K562 (cell line): Measurements from ENCODE around the gene BIRC5. TPM values are rescaled to one million over a fixed set of nuclear protein-coding genes. Genes with fewer than 3 reads are reported as not detected.

Experiments used
- ATAC-seq: fragments of 200-7000 bp; cut with Tn5 transposase; 3 replicates; pipeline ENCODE4 v1.9.1; 2020; ENCODE audit warnings: moderate library complexity
- BruUV-seq: library from RNA; stranded (reverse); fragments of 400-500 nt; replicated peaks from 2 replicates; lab custom pipeline; 2021; lab: Mats Ljungman, UMichigan
- CTCF ChIA-PET: fragments of 300-600 bp; formaldehyde crosslinking; extraction: SDS; loops from one replicate; lab custom pipeline; 2021; ENCODE audit warnings: low intra/inter-chr PET ratio; lab: Yijun Ruan, JAX
- POLR2A ChIA-PET: fragments of 300-600, 350-650 bp; sonication (Branson Sonifier 250); formaldehyde crosslinking; extraction: SDS; loops from one replicate; lab custom pipeline; 2021; ENCODE audit warnings: antibody characterized with exemption, inconsistent platforms; lab: Yijun Ruan, JAX
- DNase-seq, 4 experiments: peaks; one replicate each; pipeline versions ENCODE4 v3.0.0 to v3.0.0-alpha.2; 2011 to 2018; ENCODE audit warnings: low spot score in 3 of 4, mixed read lengths in 3 of 4; ENCODE audit errors: extremely low read depth in 1 of 4
- FAIRE-seq: peaks from 2 replicates; lab custom pipeline; 2011; peaks lifted over from hg19 to GRCh38; lab: Jason Lieb, UNC
- H2AFZ ChIP-seq: 2 replicates; pipeline ENCODE4 v1.6.0; 2011; ENCODE audit warnings: low read depth, low read length, control low read depth, inconsistent platforms
- H3K27ac ChIP-seq: fragments of 200-600 bp; 3 replicates; pipeline ENCODE4 v1.8.0; 2011; ENCODE audit warnings: low read depth, mild to moderate bottlenecking, control low read depth, inconsistent platforms, low read length, moderate library complexity, mixed read lengths; ENCODE audit errors: extremely low read depth
- H3K27me3 ChIP-seq, 2 experiments: fragments of 300-600 bp in 1 of 2; 2 replicates in 1 of 2; 3 replicates in 1 of 2; pipeline versions ENCODE4 v1.6.0 to v1.8.0; 2011; ENCODE audit warnings: inconsistent platforms in 2 of 2, low read length in 2 of 2, mild to moderate bottlenecking in 1 of 2, mixed read lengths in 1 of 2, moderate library complexity in 1 of 2; ENCODE audit not compliant: control insufficient read depth in 2 of 2, insufficient read depth in 2 of 2
- H3K36me3 ChIP-seq: fragments of 300-600 bp; 3 replicates; pipeline ENCODE4 v1.8.0; 2011; ENCODE audit warnings: mild to moderate bottlenecking, low read length, inconsistent platforms; ENCODE audit not compliant: control insufficient read depth, insufficient read depth
- H3K4me1 ChIP-seq, 2 experiments: fragments of 200-600 bp in 1 of 2; replicated peaks in 1 of 2; 2 replicates in 1 of 2; 3 replicates in 1 of 2; pipeline versions ENCODE4 v1.5.1 to v1.8.0; 2011; ENCODE audit warnings: inconsistent platforms in 2 of 2, low read length in 2 of 2, mild to moderate bottlenecking in 1 of 2, mixed read lengths in 1 of 2, moderate library complexity in 1 of 2; ENCODE audit not compliant: control insufficient read depth in 2 of 2, insufficient read depth in 2 of 2
- H3K4me2 ChIP-seq: 2 replicates; pipeline ENCODE4 v1.6.1; 2011; ENCODE audit warnings: low read length, control low read depth, inconsistent platforms, mixed read lengths; ENCODE audit not compliant: insufficient read depth
- H3K4me3 ChIP-seq: fragments of 200-600 bp; sonication (generic), shearing (Covaris generic); 2 replicates; pipeline ENCODE4 v1.5.1; 2016; ENCODE audit warnings: control low read depth, inconsistent platforms
- H3K79me2 ChIP-seq: fragments of 200-600 bp; 3 replicates; pipeline ENCODE4 v1.8.0; 2011; ENCODE audit warnings: low read length, inconsistent platforms; ENCODE audit not compliant: control insufficient read depth, insufficient read depth
- H3K9ac ChIP-seq, 2 experiments: 2 replicates each; pipeline versions ENCODE4 v1.6.0 to v1.6.1; 2011; ENCODE audit warnings: low read depth in 2 of 2, low read length in 2 of 2, control low read depth in 1 of 2, inconsistent platforms in 1 of 2, mild to moderate bottlenecking in 1 of 2, mixed read lengths in 1 of 2; ENCODE audit not compliant: insufficient read depth in 1 of 2
- H3K9me1 ChIP-seq: one replicate; pipeline ENCODE4 v1.6.0; 2011; ENCODE audit warnings: inconsistent platforms, mild to moderate bottlenecking, low read length, moderate library complexity; ENCODE audit not compliant: control insufficient read depth, insufficient read depth
- H3K9me3 ChIP-seq: replicated peaks from 2 replicates; pipeline ENCODE4 v1.5.1; 2011; ENCODE audit warnings: low read depth, low read length, inconsistent platforms; ENCODE audit not compliant: control insufficient read depth, insufficient read depth
- H4K20me1 ChIP-seq: replicated peaks from 2 replicates; pipeline ENCODE4 v1.6.1; 2011; ENCODE audit warnings: low read length, inconsistent platforms, mixed read lengths; ENCODE audit not compliant: control insufficient read depth, insufficient read depth
- DEAF1 ChIP-seq: fragments of 450-650 bp; formaldehyde crosslinking; IDR thresholded peaks from 2 replicates; pipeline ENCODE4 v1.4.0; 2020; ENCODE audit warnings: mild to moderate bottlenecking, moderate library complexity
- WGBS: fragments of 100-300 bp; shearing (Covaris generic); methylation state at CpG from one replicate; pipeline ENCODE4 v1.1.6; 2016; ENCODE audit warnings: low coverage, mixed read lengths; ENCODE audit not compliant: insufficient coverage; ENCODE audit errors: missing lambda C conversion rate; 5-methylcytosine and 5-hydroxymethylcytosine counted together
- in situ Hi-C: fragments of 300-500 bp; cut with MboI; formaldehyde crosslinking; loops from 4 replicates; pipeline ENCODE4 v1.15.0; 2018; ENCODE audit warnings: inconsistent platforms, mixed read lengths
- intact Hi-C: fragments of 100-400 bp; cut with micrococcal nuclease; formaldehyde crosslinking; loops from 2 replicates; pipeline ENCODE4 v1.14.2; 2022
- polyA plus RNA-seq, 8 experiments: library from polyadenylated mRNA; depleted of rRNA in 4 of 8; stranded (reverse) in 5 of 8; unstranded in 3 of 8; fragments of >200 nt; fragmentation: Nextera tagmentation in 2 of 8; fragmentation: Illumina TruSeq in 1 of 8; extraction: Ambion mirVana in 2 of 8; extraction: Trizol in 1 of 8; gene quantifications; 2 replicates each; pipeline versions ENCODE4 v1.2.1 to v1.2.3, GENCODE V29; 2011 to 2014; ENCODE audit warnings: inconsistent platforms in 1 of 8, missing spikeins in 1 of 8
- total RNA-seq, 7 experiments: library from RNA; depleted of rRNA in 6 of 7; stranded (reverse); fragments of >200 nt in 6 of 7; fragmentation: Illumina TruSeq in 2 of 7; extraction: Trizol in 2 of 7; gene quantifications; 2 replicates each; pipeline versions ENCODE4 v1.2.1 to v1.2.3, GENCODE V29; 2011 to 2021; ENCODE audit warnings: low replicate concordance in 1 of 7
- TF ChIP-seq, protein P1 (sequence below): sonication (generic); formaldehyde crosslinking; IDR thresholded peaks from 2 replicates; pipeline ENCODE4 v1.9.0; 2022; ENCODE audit warnings: mild to moderate bottlenecking, missing genetic modification reagents

The BIRC5 gene
- total and polyA plus RNA-seq, 9 of the 15 experiments (the other 6 are each of a cell fraction or from before 2014, with no cell fraction given), result 64.4 to 140 (median 101) TPM

GRCh38 chr17:78204387-78205123 lies 9.5 kb upstream of the BIRC5 start:
- intact Hi-C loops, result no loop called here
- H3K36me3 ChIP-seq, result peaks cover 55% of the 10 kb centered on the region; the same call in 2 of the 3 replicates
- H3K27ac ChIP-seq, result no peak overlapping the region
- peaks cover 8% of the 10 kb centered on the region for H3K9me1 ChIP-seq
- no peaks in the 10 kb centered on the region for H3K27me3 ChIP-seq
- DNase-seq, result no peak
- peaks cover 0 to 7% of the 10 kb centered on the region in 2 experiments; a peak in 1 of 5 replicates for H3K4me1 ChIP-seq
- CTCF ChIA-PET, result no interaction called here
- H3K79me2 ChIP-seq, result no peaks in the 10 kb centered on the region
- H3K9me3 ChIP-seq, result no peaks in the 10 kb centered on the region
- H3K9ac ChIP-seq, result no peak overlapping the region
- in situ Hi-C loops, result no loop called here
- H4K20me1 ChIP-seq, result no peaks in the 10 kb centered on the region
- WGBS, result 89% methylated on average over 22 of the region's 22 CpGs
- no peak for TF ChIP-seq DEAF1 (CRISPR knock-in tag)
- TF ChIP-seq, protein P1, sequence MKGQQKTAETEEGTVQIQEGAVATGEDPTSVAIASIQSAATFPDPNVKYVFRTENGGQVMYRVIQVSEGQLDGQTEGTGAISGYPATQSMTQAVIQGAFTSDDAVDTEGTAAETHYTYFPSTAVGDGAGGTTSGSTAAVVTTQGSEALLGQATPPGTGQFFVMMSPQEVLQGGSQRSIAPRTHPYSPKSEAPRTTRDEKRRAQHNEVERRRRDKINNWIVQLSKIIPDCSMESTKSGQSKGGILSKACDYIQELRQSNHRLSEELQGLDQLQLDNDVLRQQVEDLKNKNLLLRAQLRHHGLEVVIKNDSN (CRISPR knock-in tag), result 0 out of 2 replicates have a peak, but pooled peaks have one; percentile 8
- ATAC-seq, result no peak
- no peak overlapping the region for H2AFZ ChIP-seq
- TSS peak; percentile 21 for BruUV-seq
- FAIRE-seq, result no peak
- POLR2A ChIA-PET, result interaction anchor here (0.5 to 4.9 kb wide), 5 partner anchors 10 to 228 kb away, joined by 3 to 25 read pairs (median 3); partner anchors contain the start of genes AFMID, BIRC5 and TK1
- H3K4me3 ChIP-seq, result no peak overlapping the region
- no peak overlapping the region for H3K4me2 ChIP-seq
